Loucy (cell line): ENCODE results near the gene BFSP1.

Experiments used
- H2AFZ ChIP-seq: fragments of 200-600 bp; sonication (generic); 2 replicates; pipeline ENCODE4 v1.6.0; 2016; ENCODE audit warnings: antibody characterized with exemption, mild to moderate bottlenecking, low read length, moderate library complexity
- H3F3A ChIP-seq: fragments of 200-600 bp; 2 replicates; pipeline ENCODE4 v1.6.0; 2016; ENCODE audit warnings: antibody characterized with exemption, low read depth, mild to moderate bottlenecking
- H3K27me3 ChIP-seq: fragments of 200-600 bp; sonication (generic); 2 replicates; pipeline ENCODE4 v1.6.1; 2014; ENCODE audit warnings: low read length, mild to moderate bottlenecking; ENCODE audit not compliant: insufficient read depth, poor library complexity, severe bottlenecking
- H3K36me3 ChIP-seq: fragments of 200-600 bp; sonication (generic); 2 replicates; pipeline ENCODE4 v1.6.1; 2016; ENCODE audit warnings: low read length; ENCODE audit not compliant: insufficient read depth
- H3K4me1 ChIP-seq: fragments of 200-600 bp; sonication (generic); 2 replicates; pipeline ENCODE4 v1.5.1; 2014; ENCODE audit warnings: low read length, mild to moderate bottlenecking; ENCODE audit not compliant: insufficient read depth, poor library complexity, severe bottlenecking
- H3K4me2 ChIP-seq: fragments of 200-600 bp; sonication (generic); 2 replicates; pipeline ENCODE4 v1.6.0; 2014; ENCODE audit warnings: antibody characterized with exemption, low read length, low read depth, mild to moderate bottlenecking; ENCODE audit not compliant: poor library complexity, severe bottlenecking
- H3K4me3 ChIP-seq: fragments of 200-600 bp; sonication (generic); 2 replicates; pipeline ENCODE4 v1.5.1; 2014; ENCODE audit warnings: low read length, mild to moderate bottlenecking, mixed read lengths; ENCODE audit not compliant: poor library complexity, severe bottlenecking
- H3K79me2 ChIP-seq: fragments of 200-600 bp; sonication (generic); 2 replicates; pipeline ENCODE4 v1.6.1; 2014; ENCODE audit warnings: low read length; ENCODE audit not compliant: insufficient read depth
- H3K9ac ChIP-seq: fragments of 200-600 bp; sonication (generic); 2 replicates; pipeline ENCODE4 v1.6.0; 2014; ENCODE audit warnings: mild to moderate bottlenecking, low read depth, low read length, moderate library complexity; ENCODE audit not compliant: poor library complexity, severe bottlenecking
- H3K9me2 ChIP-seq: fragments of 200-600 bp; sonication (generic); replicated peaks from 2 replicates; pipeline ENCODE4 v1.6.1; 2016; ENCODE audit warnings: low read depth, low read length, mixed read lengths
- H3K9me3 ChIP-seq: fragments of 200-600 bp; sonication (generic); 2 replicates; pipeline ENCODE4 v1.6.1; 2014; ENCODE audit warnings: mild to moderate bottlenecking, antibody characterized with exemption, low read length, low read depth; ENCODE audit not compliant: insufficient read depth
- H4K20me1 ChIP-seq: fragments of 200-600 bp; sonication (generic); 2 replicates; pipeline ENCODE4 v1.6.0; 2014; ENCODE audit warnings: antibody characterized with exemption, low read length, mild to moderate bottlenecking; ENCODE audit not compliant: insufficient read depth, poor library complexity, severe bottlenecking
- EZH2phosphoT487 ChIP-seq: fragments of 200-600 bp; IDR thresholded peaks from 2 replicates; pipeline ENCODE4 v1.6.1; 2018; ENCODE audit warnings: antibody characterized with exemption, mild to moderate bottlenecking, moderate library complexity, borderline replicate concordance
- TF ChIP-seq, protein P1 (sequence below): fragments of 200-600 bp; sonication (generic); conservative IDR thresholded peaks from 2 replicates; pipeline ENCODE4 v1.5.1; 2014; ENCODE audit warnings: mild to moderate bottlenecking, antibody characterized with exemption, low read length

The BFSP1 gene

DNA sequence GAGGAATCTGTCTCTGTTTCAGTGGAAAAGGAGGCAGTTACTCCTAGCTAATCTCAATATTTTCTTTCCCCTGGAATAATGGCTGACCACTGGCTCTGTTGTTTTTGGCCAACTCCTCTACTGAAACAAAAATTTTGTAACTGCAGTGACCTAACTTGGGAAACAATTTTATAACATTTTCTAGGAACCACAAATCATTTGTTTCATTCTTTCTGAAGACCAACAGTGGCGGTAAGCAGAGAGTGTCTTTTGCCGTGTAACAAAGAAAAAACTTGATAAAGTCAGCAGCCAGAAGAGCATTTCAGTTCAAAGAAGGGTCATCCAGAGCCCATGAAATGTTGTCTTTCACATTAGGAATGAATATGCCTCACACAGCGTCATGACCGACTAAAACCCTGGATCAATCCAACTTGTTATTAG is 11.8 kb upstream of the BFSP1 start:
- H4K20me1 ChIP-seq = no peaks in the 10 kb centered on the region
- no peak overlapping the region for H3K4me2 ChIP-seq
- H3K79me2 ChIP-seq = no peaks in the 10 kb centered on the region
- H3K36me3 ChIP-seq = no peaks in the 10 kb centered on the region
- no peak overlapping the region for H2AFZ ChIP-seq
- H3K9ac ChIP-seq = no peak overlapping the region
- TF ChIP-seq EZH2phosphoT487 = no peak
- TF ChIP-seq, protein P1, sequence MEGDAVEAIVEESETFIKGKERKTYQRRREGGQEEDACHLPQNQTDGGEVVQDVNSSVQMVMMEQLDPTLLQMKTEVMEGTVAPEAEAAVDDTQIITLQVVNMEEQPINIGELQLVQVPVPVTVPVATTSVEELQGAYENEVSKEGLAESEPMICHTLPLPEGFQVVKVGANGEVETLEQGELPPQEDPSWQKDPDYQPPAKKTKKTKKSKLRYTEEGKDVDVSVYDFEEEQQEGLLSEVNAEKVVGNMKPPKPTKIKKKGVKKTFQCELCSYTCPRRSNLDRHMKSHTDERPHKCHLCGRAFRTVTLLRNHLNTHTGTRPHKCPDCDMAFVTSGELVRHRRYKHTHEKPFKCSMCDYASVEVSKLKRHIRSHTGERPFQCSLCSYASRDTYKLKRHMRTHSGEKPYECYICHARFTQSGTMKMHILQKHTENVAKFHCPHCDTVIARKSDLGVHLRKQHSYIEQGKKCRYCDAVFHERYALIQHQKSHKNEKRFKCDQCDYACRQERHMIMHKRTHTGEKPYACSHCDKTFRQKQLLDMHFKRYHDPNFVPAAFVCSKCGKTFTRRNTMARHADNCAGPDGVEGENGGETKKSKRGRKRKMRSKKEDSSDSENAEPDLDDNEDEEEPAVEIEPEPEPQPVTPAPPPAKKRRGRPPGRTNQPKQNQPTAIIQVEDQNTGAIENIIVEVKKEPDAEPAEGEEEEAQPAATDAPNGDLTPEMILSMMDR = no peak
- H3K4me1 ChIP-seq = no peaks in the 10 kb centered on the region
- no peak overlapping the region for H3K4me3 ChIP-seq
- no peaks in the 10 kb centered on the region for H3K27me3 ChIP-seq
- no peaks in the 10 kb centered on the region for H3F3A ChIP-seq
- no peaks in the 10 kb centered on the region for H3K9me2 ChIP-seq
- H3K9me3 ChIP-seq = no peaks in the 10 kb centered on the region

DNA sequence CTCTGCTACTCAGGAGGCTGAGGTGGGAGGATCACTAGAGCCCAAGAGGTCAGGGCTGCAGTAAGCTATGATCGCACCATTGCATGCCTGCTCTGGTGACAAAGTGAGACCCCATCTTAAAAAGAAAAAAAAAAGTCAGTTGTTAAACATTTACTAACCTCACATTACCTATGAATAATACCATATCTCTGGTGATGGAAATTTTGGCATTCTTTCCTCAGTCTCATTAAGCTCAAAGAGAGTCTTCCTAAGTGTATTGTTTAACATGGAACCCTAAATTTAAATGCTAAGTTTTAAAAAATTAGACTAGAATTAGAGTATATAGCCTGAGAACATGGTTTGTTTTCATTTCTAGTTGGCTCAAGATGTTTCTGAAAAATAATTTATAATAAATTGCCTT is 11.3 kb upstream of the BFSP1 start:
- no peaks in the 10 kb centered on the region for H3K4me1 ChIP-seq
- H3K79me2 ChIP-seq = no peaks in the 10 kb centered on the region
- H2AFZ ChIP-seq = no peak overlapping the region
- H3F3A ChIP-seq = no peaks in the 10 kb centered on the region
- H3K4me2 ChIP-seq = no peak overlapping the region
- H3K27me3 ChIP-seq = no peaks in the 10 kb centered on the region
- no peak overlapping the region for H3K4me3 ChIP-seq
- no peaks in the 10 kb centered on the region for H4K20me1 ChIP-seq
- TF ChIP-seq, protein P1 = no peak
- TF ChIP-seq EZH2phosphoT487 = no peak
- no peak overlapping the region for H3K9ac ChIP-seq
- H3K9me3 ChIP-seq = no peaks in the 10 kb centered on the region
- no peaks in the 10 kb centered on the region for H3K9me2 ChIP-seq
- no peaks in the 10 kb centered on the region for H3K36me3 ChIP-seq

DNA sequence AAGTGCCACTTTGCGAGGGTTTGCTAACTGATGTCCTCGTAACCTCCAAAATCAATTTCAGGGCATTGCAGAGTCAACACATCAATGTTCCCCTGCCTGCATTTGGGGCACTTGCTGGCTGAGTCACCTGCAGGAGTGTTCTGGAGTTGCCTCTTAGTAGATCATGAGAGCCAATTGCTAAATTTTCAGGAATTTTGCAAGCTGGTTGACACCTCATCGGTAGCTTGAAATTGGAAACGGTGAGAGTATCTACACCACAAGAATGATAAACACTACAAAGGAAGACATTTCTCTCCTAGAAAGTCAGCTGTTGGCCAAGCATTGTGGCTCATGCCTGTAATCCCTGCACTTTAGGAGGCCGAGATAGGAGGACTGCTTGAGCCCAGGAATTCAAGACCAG is 10.8 kb upstream of the BFSP1 start:
- Histone ChIP-seq H3K4me2 (no peak overlapping the region), H3F3A (no peaks in the 10 kb centered on the region), H3K27me3 (no peaks in the 10 kb centered on the region), H3K36me3 (no peaks in the 10 kb centered on the region), H3K9me3 (no peaks in the 10 kb centered on the region), H3K9me2 (no peaks in the 10 kb centered on the region), H3K9ac (no peak overlapping the region), H4K20me1 (no peaks in the 10 kb centered on the region), H3K4me3 (no peak overlapping the region), H2AFZ (no peak overlapping the region), H3K79me2 (no peaks in the 10 kb centered on the region), H3K4me1 (no peaks in the 10 kb centered on the region)
- TF ChIP-seq EZH2phosphoT487 = no peak
- TF ChIP-seq, protein P1 = no peak
